ENCODE results near the gene TMIE.

Gene TMIE

DNA sequence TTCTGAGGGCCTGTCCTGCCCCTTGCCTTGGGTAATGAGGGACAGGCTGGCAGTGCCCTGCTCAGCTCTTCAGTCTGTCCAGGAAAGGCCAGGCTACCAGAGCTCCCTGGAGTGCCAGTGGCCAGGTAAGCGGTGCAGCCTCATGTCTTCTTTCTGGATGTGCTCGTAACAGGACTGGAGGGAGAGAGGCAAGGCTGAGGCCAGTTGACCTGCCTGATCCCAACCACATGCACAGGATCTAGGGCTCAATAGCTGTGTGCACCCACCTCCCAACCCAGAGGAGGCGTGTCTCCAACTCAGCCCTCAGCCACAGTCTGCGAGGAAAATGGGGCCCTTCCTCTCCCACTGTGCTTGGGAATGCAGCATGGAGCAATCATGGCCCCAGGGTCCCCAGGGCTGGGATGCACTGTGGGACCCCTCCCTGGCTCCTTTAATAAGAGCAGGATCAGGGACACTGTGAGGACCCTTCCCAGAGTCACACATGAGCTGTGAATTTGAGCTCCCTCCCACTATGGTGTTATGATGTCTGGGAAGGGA, 30.2 kb upstream of the TMIE start:
- no peak for DNase-seq (ENCODE audit: low spot score)
- TF ChIP-seq CTCF (IDR thresholded peaks at IDR 0.05; ENCODE audit: extremely low read depth, missing control alignments) = no peak

DNA sequence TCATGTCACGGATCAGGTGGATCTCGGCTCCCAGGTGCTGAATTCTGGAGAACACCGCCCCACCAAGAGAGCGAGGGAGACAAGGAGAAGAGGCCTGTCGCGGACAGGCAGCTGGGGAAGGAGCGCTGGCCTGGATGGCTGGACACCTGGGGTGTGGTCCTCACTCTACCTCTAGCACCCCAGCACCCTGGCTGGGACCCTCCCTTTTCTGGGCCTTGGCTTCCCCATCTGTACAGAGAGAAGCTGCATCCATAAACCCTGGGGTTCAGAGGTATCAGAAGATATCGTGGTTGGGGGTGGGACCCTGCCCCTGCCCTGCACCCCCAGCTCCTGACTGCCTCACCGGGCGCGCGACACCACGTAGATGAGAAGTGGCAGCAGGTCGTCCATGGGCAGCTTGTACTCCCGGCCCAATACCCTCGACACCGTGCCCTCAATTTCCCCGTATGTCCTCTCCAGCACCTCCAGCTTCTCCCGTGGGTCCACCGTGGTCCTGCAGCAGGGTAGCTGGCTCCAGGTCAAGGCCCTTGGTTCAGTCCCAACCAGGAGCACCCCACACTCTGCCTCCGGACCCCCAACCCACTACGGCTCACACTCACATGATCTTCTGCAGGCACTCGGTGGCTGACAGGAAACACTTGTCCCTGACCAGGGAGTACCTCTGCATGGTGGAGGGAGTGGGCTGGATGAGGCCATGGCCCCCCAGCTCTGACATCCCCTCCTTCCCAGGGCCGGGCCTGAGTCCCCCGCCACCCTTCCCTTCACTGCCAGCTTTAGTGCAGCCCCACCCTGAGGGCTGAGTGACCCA, 29.4 kb upstream of the TMIE start:
- no peak for TF ChIP-seq CTCF (IDR thresholded peaks at IDR 0.05; ENCODE audit: extremely low read depth, missing control alignments)
- DNase-seq (ENCODE audit: low spot score) = no peak

GRCh38 chr3:46672349-46672695, 28.9 kb upstream of the TMIE start:
- no peak for DNase-seq (ENCODE audit: low spot score)
- TF ChIP-seq CTCF (IDR thresholded peaks at IDR 0.05; ENCODE audit: extremely low read depth, missing control alignments) = no peak

DNA sequence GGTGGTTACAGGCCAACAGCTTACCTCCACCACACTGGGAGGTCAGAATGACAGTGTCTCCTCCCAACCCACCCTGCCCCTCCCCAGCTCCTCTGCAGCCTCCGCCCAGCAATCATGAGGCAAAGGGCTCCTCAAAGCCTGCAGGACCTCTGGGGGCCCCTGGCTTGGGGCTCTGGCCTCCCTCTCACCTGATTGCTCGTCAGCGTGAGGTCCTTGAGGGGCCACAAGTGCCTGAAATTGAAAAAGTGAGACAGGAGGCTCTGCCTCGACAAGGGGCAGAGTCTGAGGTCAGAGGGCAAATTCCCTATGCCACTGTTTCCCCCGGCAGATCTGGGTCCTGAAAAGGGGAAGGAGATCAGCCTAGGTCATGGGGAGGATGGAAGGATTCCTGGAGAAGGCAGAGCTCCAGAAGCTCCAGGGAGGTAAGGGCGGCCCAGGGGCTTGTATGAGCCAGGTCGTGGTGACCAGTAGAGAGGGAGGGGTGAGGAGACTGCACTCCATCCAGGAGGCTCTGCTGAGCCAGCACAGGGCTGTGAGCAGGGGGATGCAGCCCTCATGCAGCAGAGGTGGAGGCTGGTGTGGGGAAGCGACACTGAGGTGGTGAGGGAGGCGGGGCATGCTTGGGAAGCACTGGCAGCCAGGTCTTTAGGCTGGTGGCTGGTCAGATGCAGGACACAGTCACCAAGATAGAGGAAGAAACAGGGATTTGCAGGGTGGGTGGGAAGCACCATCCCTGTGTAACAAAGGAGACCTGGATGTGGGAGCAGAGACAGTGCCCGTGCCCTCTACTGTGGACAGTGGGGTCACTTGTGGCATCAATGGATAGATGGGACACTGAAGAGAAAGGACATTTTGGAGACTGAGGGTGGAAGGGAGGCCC, 27.8 kb upstream of the TMIE start:
- TF ChIP-seq CTCF (IDR thresholded peaks at IDR 0.05; ENCODE audit: extremely low read depth, missing control alignments) = no peak
- DNase-seq (ENCODE audit: low spot score) = no peak

DNA sequence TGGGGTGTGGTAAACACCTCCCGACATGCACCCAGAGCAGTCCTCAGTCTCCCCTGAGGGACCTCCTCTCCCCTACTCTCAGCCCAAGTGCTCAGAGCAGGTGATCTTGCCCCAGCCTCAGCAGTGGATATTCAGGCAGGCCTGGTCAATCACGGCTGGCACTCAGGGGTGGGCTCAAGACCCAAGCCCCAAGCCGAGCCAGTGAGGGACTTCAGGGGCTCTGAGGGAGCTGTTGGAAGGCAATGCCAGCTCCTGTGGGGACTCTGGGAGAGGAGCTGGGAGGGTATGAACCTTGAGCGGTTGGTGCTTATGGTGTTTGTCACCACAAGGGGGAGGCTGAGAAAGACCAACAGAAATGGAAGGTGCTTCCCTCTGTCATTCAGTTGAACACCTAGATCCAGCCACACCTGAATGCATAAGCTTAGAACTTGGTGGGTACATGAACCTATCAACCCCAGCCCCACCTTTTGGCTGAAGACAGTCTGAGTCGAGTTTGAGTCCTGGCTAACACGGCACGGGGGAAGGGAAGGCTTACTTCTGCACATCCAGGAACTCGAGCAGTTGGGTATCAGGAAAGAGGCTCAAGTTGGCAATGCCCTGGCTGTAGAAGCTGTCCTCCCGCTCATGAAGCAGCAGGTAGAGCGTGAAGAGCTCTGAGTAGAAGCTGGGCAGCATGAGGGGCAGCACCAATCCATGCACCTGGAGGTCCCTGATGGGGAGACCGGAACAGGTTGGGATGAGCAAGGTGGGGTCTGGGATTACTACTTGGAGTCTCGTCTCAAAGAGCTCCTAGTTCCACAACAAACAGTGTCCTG, 27.0 kb upstream of the TMIE start:
- no peak for TF ChIP-seq CTCF (IDR thresholded peaks at IDR 0.05; ENCODE audit: extremely low read depth, missing control alignments)
- DNase-seq (ENCODE audit: low spot score) = no peak

- no peak for TF ChIP-seq CTCF (IDR thresholded peaks at IDR 0.05; ENCODE audit: extremely low read depth, missing control alignments)
Observed at GRCh38 chr3:46675426-46675825, 25.8 kb upstream of the TMIE start.

More at GRCh38 chr3:46675426-46675825, 25.8 kb upstream of the TMIE start:
- DNase-seq (ENCODE audit: low spot score) = no peak
